HFFc6 (cell line): ENCODE results near the gene FAM20C. TPM values are rescaled to one million over a fixed set of nuclear protein-coding genes. Genes with fewer than 3 reads are reported as not detected.

Experiments used
- DNase-seq: peaks from one replicate; pipeline ENCODE4 v3.0.0-alpha.2; 2018
- H3K27ac Mint-ChIP-seq: 2 replicates; pipeline ENCODE4 v1.8.0; 2020; ENCODE audit warnings: mild to moderate bottlenecking, mixed read lengths
- H3K27me3 Mint-ChIP-seq: 2 replicates; pipeline ENCODE4 v1.8.0; 2021; ENCODE audit warnings: mild to moderate bottlenecking, moderate library complexity, mixed read lengths; ENCODE audit not compliant: insufficient read depth
- H3K36me3 Mint-ChIP-seq: 2 replicates; pipeline ENCODE4 v1.8.0; 2021; ENCODE audit warnings: low read depth, mixed read lengths
- H3K4me1 Mint-ChIP-seq: 2 replicates; pipeline ENCODE4 v1.8.0; 2020; ENCODE audit warnings: low read depth, mixed read lengths
- H3K4me3 Mint-ChIP-seq: 2 replicates; pipeline ENCODE4 v1.8.0; 2020; ENCODE audit warnings: mild to moderate bottlenecking, moderate library complexity, mixed read lengths
- H3K9me3 Mint-ChIP-seq: 2 replicates; pipeline ENCODE4 v1.8.0; 2020; ENCODE audit warnings: mild to moderate bottlenecking, mixed read lengths
- CTCF ChIP-seq: fragments of 200-600 bp; sonication (generic); IDR thresholded peaks from 2 replicates; pipeline ENCODE4 v1.5.0; 2021; ENCODE audit warnings: antibody characterized with exemption, mild to moderate bottlenecking
- total RNA-seq, 6 experiments: library from RNA; stranded (reverse); fragmentation: NEBNext Ultra II Directional; extraction: Animal tissue kit (Norgen Biotek cat#: 25700); gene quantifications; 2 replicates in 1 of 6; 3 replicates in 5 of 6; pipeline ENCODE4 v1.2.3, GENCODE V29; 2021

The FAM20C gene
- total RNA-seq, 6 experiments from 2014 or later, result 22.2 to 31.1 (median 23.2) TPM

GRCh38 chr7:162632-163297, 29.6 kb upstream of the FAM20C start:
- H3K4me1 Mint-ChIP-seq, result no peaks in the 10 kb centered on the region
- no peaks in the 10 kb centered on the region for H3K9me3 Mint-ChIP-seq
- H3K27ac Mint-ChIP-seq, result no peak overlapping the region
- no peaks in the 10 kb centered on the region for H3K36me3 Mint-ChIP-seq
- DNase-seq, result no peak
- peaks cover 57% of the 10 kb centered on the region for H3K27me3 Mint-ChIP-seq
- no peak overlapping the region for H3K4me3 Mint-ChIP-seq
- no peak for TF ChIP-seq CTCF

GRCh38 chr7:163298-163695, 29.1 kb upstream of the FAM20C start:
- no peak overlapping the region for H3K4me3 Mint-ChIP-seq
- H3K27me3 Mint-ChIP-seq, result peaks cover 60% of the 10 kb centered on the region
- H3K4me1 Mint-ChIP-seq, result no peaks in the 10 kb centered on the region
- no peak for DNase-seq
- no peaks in the 10 kb centered on the region for H3K9me3 Mint-ChIP-seq
- no peak for TF ChIP-seq CTCF
- H3K27ac Mint-ChIP-seq, result no peak overlapping the region
- no peaks in the 10 kb centered on the region for H3K36me3 Mint-ChIP-seq

DNA sequence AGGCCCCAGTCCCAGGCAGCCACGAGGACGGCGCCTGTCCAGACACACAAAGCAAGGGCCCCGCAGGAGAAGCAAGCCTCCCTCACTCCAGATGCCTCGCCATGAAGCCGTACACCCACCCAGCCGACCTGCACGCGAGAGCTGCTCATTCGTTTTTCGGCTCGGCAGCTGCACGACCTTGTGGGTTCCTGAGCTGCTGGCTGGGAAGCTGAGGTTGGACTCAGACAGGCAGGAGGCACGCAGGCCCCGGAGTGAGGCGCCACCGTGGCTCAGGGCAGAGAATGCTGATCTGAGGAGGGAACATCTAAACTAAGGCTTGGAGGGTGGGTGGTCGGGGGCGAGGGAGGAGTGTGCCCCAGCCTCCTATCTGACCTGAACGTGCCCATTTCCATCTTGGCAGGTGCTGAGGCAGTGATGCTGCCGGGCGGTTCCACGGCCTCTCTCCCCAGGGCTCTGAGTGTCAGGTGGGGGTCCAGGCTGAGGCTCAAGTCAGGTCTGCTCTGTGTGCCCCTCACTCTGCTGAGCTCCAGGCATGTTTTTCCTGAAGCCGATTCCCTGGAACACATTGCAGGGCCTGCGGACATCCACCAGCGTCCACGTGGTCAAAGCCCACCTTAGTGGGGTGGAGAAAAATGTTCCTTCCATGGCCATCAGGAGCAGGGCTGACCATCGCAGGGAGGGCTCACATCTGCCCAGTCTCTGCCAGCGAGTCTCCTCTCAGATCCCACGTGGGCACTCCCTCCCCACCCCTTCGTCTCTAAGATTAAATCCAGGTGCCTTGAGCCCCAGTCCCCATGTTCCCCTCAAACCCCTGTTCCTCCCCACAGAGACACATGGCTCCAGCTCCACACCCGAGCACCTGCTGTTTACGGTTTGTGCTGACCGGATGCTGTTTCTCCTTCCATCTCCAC, 28.1 kb upstream of the FAM20C start:
- no peak for TF ChIP-seq CTCF
- Mint-ChIP-seq H3K27me3 (peaks cover 58% of the 10 kb centered on the region), H3K4me1 (no peaks in the 10 kb centered on the region), H3K36me3 (no peaks in the 10 kb centered on the region), H3K4me3 (no peak overlapping the region), H3K9me3 (no peaks in the 10 kb centered on the region), H3K27ac (no peak overlapping the region)
- DNase-seq, result no peak

DNA sequence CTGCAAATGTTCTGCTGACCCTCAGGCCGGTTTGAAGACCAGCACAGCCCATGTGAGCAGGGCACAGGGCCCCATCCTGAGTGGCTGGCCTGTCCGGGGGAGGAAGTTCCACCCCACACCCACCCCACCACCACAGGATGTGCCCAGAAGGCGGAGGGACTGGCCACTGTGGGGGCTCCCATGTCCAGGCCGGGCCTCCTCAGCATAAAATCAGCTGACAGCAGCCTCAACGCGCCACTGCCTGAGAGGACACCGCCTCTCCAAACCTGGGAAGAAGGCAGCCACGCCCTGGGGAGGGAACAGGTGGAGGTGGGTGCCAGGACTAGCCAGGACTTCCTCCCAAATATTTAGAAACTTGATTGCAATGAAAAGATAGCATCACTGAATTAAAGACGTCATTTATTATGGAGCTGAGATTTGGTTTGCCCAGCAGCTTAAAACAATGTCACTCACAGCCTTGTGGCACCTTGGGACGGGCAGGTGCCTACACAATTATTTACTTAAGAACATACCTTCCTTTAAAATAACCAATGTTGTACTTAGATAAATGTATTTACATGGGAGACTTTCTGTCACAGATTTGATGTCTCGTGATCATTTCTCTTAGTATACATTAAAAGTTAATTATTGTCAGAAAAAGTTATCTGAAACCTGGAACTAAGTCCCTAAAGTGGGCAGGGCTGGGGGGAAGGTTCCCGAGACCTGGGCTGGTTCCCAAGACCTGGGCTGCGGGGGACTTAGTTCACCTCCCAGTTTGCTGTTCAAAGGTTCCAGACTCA, 27.3 kb upstream of the FAM20C start:
- DNase-seq, result no peak
- Mint-ChIP-seq H3K36me3 (no peaks in the 10 kb centered on the region), H3K27ac (no peak overlapping the region), H3K4me3 (no peak overlapping the region), H3K9me3 (no peaks in the 10 kb centered on the region), H3K4me1 (no peaks in the 10 kb centered on the region), H3K27me3 (peaks cover 64% of the 10 kb centered on the region)
- TF ChIP-seq CTCF, result no peak

GRCh38 chr7:165661-166337, 26.6 kb upstream of the FAM20C start:
- Mint-ChIP-seq H3K4me3 (no peak overlapping the region), H3K9me3 (no peaks in the 10 kb centered on the region), H3K4me1 (no peaks in the 10 kb centered on the region), H3K27ac (no peak overlapping the region), H3K27me3 (peaks cover 64% of the 10 kb centered on the region), H3K36me3 (no peaks in the 10 kb centered on the region)
- DNase-seq, result no peak
- no peak for TF ChIP-seq CTCF
